MM.1S (cell line): ENCODE measurements around the gene KRTAP27-1.

Experiments
- DNase-seq: peaks from one replicate; pipeline ENCODE4 v3.0.0-alpha.2; 2015
- H2AFZ ChIP-seq: fragments of 300-600 bp; sonication (generic); 2 replicates; pipeline ENCODE4 v1.6.0; 2016; ENCODE audit warnings: antibody characterized with exemption, low read length
- H3F3A ChIP-seq: fragments of 300-600 bp; sonication (generic); 2 replicates; pipeline ENCODE4 v1.6.1; 2016; ENCODE audit warnings: mild to moderate bottlenecking, antibody characterized with exemption, low read length, moderate library complexity, mixed read lengths; ENCODE audit not compliant: insufficient read depth
- H3K27ac ChIP-seq: fragments of 300-600 bp; sonication (generic); 2 replicates; pipeline ENCODE4 v1.5.1; 2016; ENCODE audit warnings: mild to moderate bottlenecking, low read length
- H3K27me3 ChIP-seq: fragments of 300-600 bp; sonication (generic); replicated peaks from 2 replicates; pipeline ENCODE4 v1.6.0; 2016; ENCODE audit warnings: low read length; ENCODE audit not compliant: insufficient read depth
- H3K36me3 ChIP-seq: fragments of 300-600 bp; sonication (generic); replicated peaks from 2 replicates; pipeline ENCODE4 v1.6.1; 2016; ENCODE audit warnings: mild to moderate bottlenecking, low read length, mixed read lengths; ENCODE audit not compliant: insufficient read depth
- H3K4me1 ChIP-seq: fragments of 300-600 bp; sonication (generic); 2 replicates; pipeline ENCODE4 v1.6.1; 2016; ENCODE audit warnings: low read length, mixed read lengths
- H3K4me2 ChIP-seq: fragments of 300-600 bp; sonication (generic); 2 replicates; pipeline ENCODE4 v1.6.0; 2016; ENCODE audit warnings: low read depth, low read length
- H3K4me3 ChIP-seq: fragments of 300-600 bp; sonication (generic); 2 replicates; pipeline ENCODE4 v1.5.1; 2016; ENCODE audit warnings: low read length, mixed read lengths
- H3K79me2 ChIP-seq: fragments of 300-600 bp; sonication (generic); 2 replicates; pipeline ENCODE4 v1.6.1; 2016; ENCODE audit warnings: mixed run types, low read length, mixed read lengths
- H3K9ac ChIP-seq: fragments of 300-600 bp; sonication (generic); 2 replicates; pipeline ENCODE4 v1.6.1; 2016; ENCODE audit warnings: low read length, mixed read lengths
- H3K9me2 ChIP-seq: fragments of 300-600 bp; sonication (generic); replicated peaks from 2 replicates; pipeline ENCODE4 v1.6.1; 2016; ENCODE audit warnings: mild to moderate bottlenecking, low read length, mixed read lengths; ENCODE audit not compliant: insufficient read depth
- H3K9me3 ChIP-seq: fragments of 300-600 bp; sonication (generic); replicated peaks from 2 replicates; pipeline ENCODE4 v1.6.1; 2016; ENCODE audit warnings: mild to moderate bottlenecking, low read length, mixed read lengths; ENCODE audit not compliant: insufficient read depth
- H4K20me1 ChIP-seq: fragments of 300-600 bp; sonication (generic); 2 replicates; pipeline ENCODE4 v1.6.1; 2016; ENCODE audit warnings: mild to moderate bottlenecking, low read length, moderate library complexity, mixed read lengths; ENCODE audit not compliant: insufficient read depth
- EZH2 ChIP-seq: fragments of 300-600 bp; sonication (generic); optimal IDR thresholded peaks from 2 replicates; pipeline ENCODE3; 2017; ENCODE audit warnings: low read depth, mild to moderate bottlenecking, antibody characterized with exemption, low read length, mixed read lengths
- EZH2phosphoT487 ChIP-seq: fragments of 300-600 bp; sonication (generic); IDR thresholded peaks from 2 replicates; pipeline ENCODE4 v1.6.1; 2018; ENCODE audit warnings: antibody characterized with exemption, low read length
- TF ChIP-seq, protein P1 (sequence below): fragments of 300-600 bp; sonication (generic); IDR thresholded peaks from 2 replicates; pipeline ENCODE4 v1.5.1; 2016; ENCODE audit warnings: antibody characterized with exemption, low read length, mixed read lengths

KRTAP27-1 gene

DNA sequence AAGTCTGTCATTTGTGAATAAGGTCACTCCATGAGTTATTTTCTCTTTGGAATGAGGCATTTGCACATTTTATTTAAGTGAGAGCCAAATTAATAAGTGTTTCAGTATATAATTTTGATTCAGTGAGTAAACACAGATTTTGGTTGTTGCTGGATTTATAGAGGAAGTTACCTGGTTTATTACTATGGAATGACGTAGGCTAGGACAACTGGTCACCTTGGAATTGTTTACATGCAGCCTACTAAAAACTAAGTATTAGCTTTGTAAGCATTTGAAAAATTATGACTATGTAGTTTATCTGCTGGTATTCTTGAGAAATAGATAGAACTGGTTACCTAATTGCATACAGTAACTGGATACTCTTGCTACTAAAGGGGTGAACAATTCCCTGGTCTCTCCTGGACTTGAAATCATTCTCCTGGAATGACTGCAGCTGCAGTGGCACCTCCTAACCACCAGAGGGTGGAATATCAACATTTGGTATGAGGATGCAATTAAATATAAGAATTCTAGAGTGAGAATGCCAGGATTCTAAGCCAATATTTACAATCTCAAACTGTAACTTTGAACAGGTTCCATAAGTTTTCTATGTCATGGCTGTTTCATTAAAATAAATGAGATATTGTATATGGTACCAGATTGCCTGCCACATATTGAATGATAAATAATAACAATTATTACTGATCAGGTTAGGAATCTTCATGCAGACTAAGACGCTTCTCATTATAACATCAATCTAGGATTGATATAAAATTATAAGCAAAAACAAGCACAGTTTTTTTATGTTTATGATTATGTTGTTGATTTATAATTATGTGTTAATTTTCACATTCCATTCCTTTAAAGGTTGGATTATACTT, 3.5 kb upstream of the KRTAP27-1 start:
- no peaks in the 10 kb centered on the region for H3K27me3 ChIP-seq
- DNase-seq: peak; percentile 47
- no peak overlapping the region for H3K4me2 ChIP-seq
- H2AFZ ChIP-seq: no peak overlapping the region
- no peaks in the 10 kb centered on the region for H3K79me2 ChIP-seq
- no peaks in the 10 kb centered on the region for H3F3A ChIP-seq
- H3K36me3 ChIP-seq: no peaks in the 10 kb centered on the region
- H3K9ac ChIP-seq: no peak overlapping the region
- TF ChIP-seq EZH2phosphoT487: no peak
- TF ChIP-seq EZH2: no peak
- TF ChIP-seq, protein P1, sequence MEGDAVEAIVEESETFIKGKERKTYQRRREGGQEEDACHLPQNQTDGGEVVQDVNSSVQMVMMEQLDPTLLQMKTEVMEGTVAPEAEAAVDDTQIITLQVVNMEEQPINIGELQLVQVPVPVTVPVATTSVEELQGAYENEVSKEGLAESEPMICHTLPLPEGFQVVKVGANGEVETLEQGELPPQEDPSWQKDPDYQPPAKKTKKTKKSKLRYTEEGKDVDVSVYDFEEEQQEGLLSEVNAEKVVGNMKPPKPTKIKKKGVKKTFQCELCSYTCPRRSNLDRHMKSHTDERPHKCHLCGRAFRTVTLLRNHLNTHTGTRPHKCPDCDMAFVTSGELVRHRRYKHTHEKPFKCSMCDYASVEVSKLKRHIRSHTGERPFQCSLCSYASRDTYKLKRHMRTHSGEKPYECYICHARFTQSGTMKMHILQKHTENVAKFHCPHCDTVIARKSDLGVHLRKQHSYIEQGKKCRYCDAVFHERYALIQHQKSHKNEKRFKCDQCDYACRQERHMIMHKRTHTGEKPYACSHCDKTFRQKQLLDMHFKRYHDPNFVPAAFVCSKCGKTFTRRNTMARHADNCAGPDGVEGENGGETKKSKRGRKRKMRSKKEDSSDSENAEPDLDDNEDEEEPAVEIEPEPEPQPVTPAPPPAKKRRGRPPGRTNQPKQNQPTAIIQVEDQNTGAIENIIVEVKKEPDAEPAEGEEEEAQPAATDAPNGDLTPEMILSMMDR: peak; percentile 89
- H3K9me3 ChIP-seq: no peaks in the 10 kb centered on the region
- no peak overlapping the region for H3K27ac ChIP-seq
- H3K4me3 ChIP-seq: no peak overlapping the region
- H4K20me1 ChIP-seq: no peaks in the 10 kb centered on the region
- no peaks in the 10 kb centered on the region for H3K9me2 ChIP-seq
- H3K4me1 ChIP-seq: no peaks in the 10 kb centered on the region

DNA sequence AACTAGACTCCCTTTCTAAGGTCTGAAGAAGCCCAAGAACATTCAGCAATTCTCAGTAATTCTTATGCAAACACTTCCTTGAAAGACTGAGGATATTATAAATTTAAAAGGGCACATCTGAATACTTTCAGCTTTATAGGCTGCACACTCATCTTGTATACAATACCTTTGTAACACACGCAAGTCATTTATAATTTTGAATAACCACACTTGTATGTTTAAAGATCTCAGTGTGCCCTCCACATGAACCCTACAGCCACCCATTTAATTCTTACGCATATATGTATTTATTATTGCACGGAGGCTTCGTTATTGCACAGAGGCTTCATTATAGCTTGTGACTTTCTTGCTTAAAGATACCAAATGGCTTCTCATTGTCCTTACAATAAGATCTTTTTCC, 1.2 kb upstream of the KRTAP27-1 start:
- H3K4me3 ChIP-seq: no peak overlapping the region

DNA sequence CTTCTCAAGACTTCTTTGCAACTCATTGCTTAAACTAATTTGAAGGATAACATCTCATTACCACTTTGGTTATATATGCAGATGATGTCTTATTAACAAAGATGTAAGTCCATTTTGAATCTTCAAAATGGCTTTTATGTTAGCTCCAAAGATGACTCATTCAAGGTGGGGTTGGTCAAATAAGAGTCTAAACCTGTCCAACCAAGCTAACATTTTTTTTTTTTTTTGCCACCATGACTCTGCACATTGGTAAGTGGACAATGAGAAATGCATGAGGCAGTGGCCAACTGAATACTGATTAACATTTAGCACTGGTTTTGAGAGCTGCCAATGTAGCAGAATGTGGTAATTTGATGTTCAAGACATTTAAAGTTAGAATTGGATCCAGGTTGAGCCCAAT, 278 bp upstream of the KRTAP27-1 start:
- Histone ChIP-seq H3K9me3 (no peaks in the 10 kb centered on the region), H3K4me3 (no peak overlapping the region), H3K4me1 (no peaks in the 10 kb centered on the region), H3K4me2 (no peak overlapping the region), H4K20me1 (no peaks in the 10 kb centered on the region), H3K79me2 (no peaks in the 10 kb centered on the region), H3K36me3 (no peaks in the 10 kb centered on the region), H3K27ac (no peak overlapping the region), H3K9me2 (no peaks in the 10 kb centered on the region), H3K27me3 (no peaks in the 10 kb centered on the region), H3F3A (no peaks in the 10 kb centered on the region), H2AFZ (no peak overlapping the region), H3K9ac (no peak overlapping the region)
- DNase-seq: no peak
- TF ChIP-seq, protein P1: no peak
- TF ChIP-seq EZH2 (no peak), EZH2phosphoT487 (no peak)

More for the DNA sequence above, 1.2 kb upstream of the KRTAP27-1 start:
- no peaks in the 10 kb centered on the region for H3K79me2 ChIP-seq
- no peaks in the 10 kb centered on the region for H3F3A ChIP-seq
- no peaks in the 10 kb centered on the region for H3K36me3 ChIP-seq
- H3K9ac ChIP-seq: no peak overlapping the region
- H3K27me3 ChIP-seq: no peaks in the 10 kb centered on the region
- no peak overlapping the region for H3K4me2 ChIP-seq
- no peaks in the 10 kb centered on the region for H3K9me2 ChIP-seq
- no peak overlapping the region for H3K27ac ChIP-seq
- H2AFZ ChIP-seq: no peak overlapping the region
- no peaks in the 10 kb centered on the region for H4K20me1 ChIP-seq
- TF ChIP-seq, protein P1: no peak
- TF ChIP-seq EZH2 (no peak), EZH2phosphoT487 (no peak)
- no peak for DNase-seq
- no peaks in the 10 kb centered on the region for H3K4me1 ChIP-seq
- no peaks in the 10 kb centered on the region for H3K9me3 ChIP-seq
